Lower lobe of right lung (tissue), 2 donors: ENCODE data around the gene SAPCD2. TPM values are rescaled to one million over a fixed set of nuclear protein-coding genes. Genes with fewer than 3 reads are reported as not detected.

Source experiments
- ATAC-seq, 2 donors: fragments of 200-7000 bp; cut with Tn5 transposase; one replicate each; pipeline ENCODE4 v1.9.1; 2020 to 2022; ENCODE audit warnings: mild to moderate bottlenecking in 2 of 2, moderate library complexity in 2 of 2
- DNase-seq: peaks from one replicate; pipeline ENCODE4 v3.0.0-alpha.2; 2020
- H3K27ac ChIP-seq: fragments of 200-600 bp; one replicate; pipeline ENCODE4 v1.8.0; 2022
- H3K27me3 ChIP-seq: fragments of 200-600 bp; one replicate; pipeline ENCODE4 v1.8.0; 2022; ENCODE audit warnings: low read depth
- H3K36me3 ChIP-seq: fragments of 200-600 bp; one replicate; pipeline ENCODE4 v1.8.0; 2022; ENCODE audit warnings: mild to moderate bottlenecking
- H3K4me1 ChIP-seq: fragments of 200-600 bp; one replicate; pipeline ENCODE4 v1.8.0; 2022
- H3K4me3 ChIP-seq: fragments of 200-600 bp; one replicate; pipeline ENCODE4 v1.8.0; 2022; ENCODE audit warnings: mild to moderate bottlenecking
- H3K9me3 ChIP-seq: fragments of 200-600 bp; one replicate; pipeline ENCODE4 v1.8.0; 2022
- CTCF ChIP-seq: fragments of 200-600 bp; IDR thresholded peaks from one replicate; pipeline ENCODE4 v1.8.0; 2022; ENCODE audit warnings: antibody characterized with exemption, mild to moderate bottlenecking
- intact Hi-C: fragments of 100-400 bp; cut with DNase I; formaldehyde crosslinking; loops from one replicate; pipeline ENCODE4 v1.11.0; 2022
- total RNA-seq: library from RNA; stranded (reverse); fragmentation: NEBNext Ultra II Directional; extraction: Animal tissue kit (Norgen Biotek cat#: 25700); gene quantifications from one replicate; pipeline ENCODE4 v1.2.1, GENCODE V29; 2021
- donor health status: DM: no; HTN: yes; CAD: no; lungs with severe emphysema.

Gene SAPCD2
- total RNA-seq, 1 donor from 2014 or later: 0.86 TPM

- no peaks in the 10 kb centered on the region for H3K36me3 ChIP-seq
- TF ChIP-seq CTCF: no peak
- ATAC-seq: peak; percentile 70 to 90
- peak within 1 kb of the TSS; percentile 51 for H3K4me3 ChIP-seq
- peaks cover 53% of the 10 kb centered on the region for H3K27me3 ChIP-seq
- H3K9me3 ChIP-seq: no peaks in the 10 kb centered on the region
- H3K27ac ChIP-seq: no peak within 1 kb of the TSS
- intact Hi-C loops: no loop called here
- peaks cover 30% of the 10 kb centered on the region for H3K4me1 ChIP-seq
- DNase-seq: peak; percentile 75
These were observed 16.1 kb downstream of the SAPCD2 start, which contains the start of gene ENTPD2 for GRCh38 chr9:137053944-137054931. TSS of gene ENTPD2 (minus strand) at chr9:137054061. CDS start at chr9:137053997, 64 bp downstream.

GRCh38 chr9:137052998-137053943, 17.1 kb downstream of the SAPCD2 start:
- TF ChIP-seq CTCF: no peak
- H3K4me3 ChIP-seq: peak overlapping the region; percentile 51
- H3K27ac ChIP-seq: no peak overlapping the region
- intact Hi-C loops: no loop called here
- ATAC-seq: peak; percentile 6 to 31
- no peaks in the 10 kb centered on the region for H3K9me3 ChIP-seq
- peaks cover 62% of the 10 kb centered on the region for H3K27me3 ChIP-seq
- no peak for DNase-seq
- peaks cover 30% of the 10 kb centered on the region for H3K4me1 ChIP-seq
- no peaks in the 10 kb centered on the region for H3K36me3 ChIP-seq

- TF ChIP-seq CTCF: no peak
- intact Hi-C loops: no loop called here
- Histone ChIP-seq H3K4me1 (peaks cover 30% of the 10 kb centered on the region), H3K9me3 (no peaks in the 10 kb centered on the region), H3K4me3 (no peak overlapping the region), H3K27ac (no peak overlapping the region), H3K27me3 (peaks cover 72% of the 10 kb centered on the region), H3K36me3 (no peaks in the 10 kb centered on the region)
- DNase-seq: no peak
- no peak for ATAC-seq
These were observed 18.1 kb downstream of the SAPCD2 start for GRCh38 chr9:137052293-137052692.

GRCh38 chr9:137051145-137051724, 19.1 kb downstream of the SAPCD2 start:
- TF ChIP-seq CTCF: no peak
- peaks cover 83% of the 10 kb centered on the region for H3K27me3 ChIP-seq
- H3K4me3 ChIP-seq: no peak overlapping the region
- H3K4me1 ChIP-seq: peaks cover 36% of the 10 kb centered on the region
- H3K27ac ChIP-seq: no peak overlapping the region
- H3K36me3 ChIP-seq: no peaks in the 10 kb centered on the region
- no peak for ATAC-seq
- intact Hi-C loops: no loop called here
- no peak for DNase-seq
- H3K9me3 ChIP-seq: no peaks in the 10 kb centered on the region

- DNase-seq: no peak
- intact Hi-C loops: no loop called here
These were observed 19.8 kb downstream of the SAPCD2 start for GRCh38 chr9:137050570-137050969.

More at GRCh38 chr9:137050570-137050969, 19.8 kb downstream of the SAPCD2 start:
- ATAC-seq: no peak
- H3K4me3 ChIP-seq: no peak overlapping the region
- peaks cover 86% of the 10 kb centered on the region for H3K27me3 ChIP-seq
- H3K9me3 ChIP-seq: no peaks in the 10 kb centered on the region
- H3K36me3 ChIP-seq: no peaks in the 10 kb centered on the region
- peaks cover 34% of the 10 kb centered on the region for H3K4me1 ChIP-seq
- no peak overlapping the region for H3K27ac ChIP-seq
- no peak for TF ChIP-seq CTCF
